Endothelial cell (in vitro differentiated cells): ENCODE measurements around the gene MITF. TPM values are rescaled to one million over a fixed set of nuclear protein-coding genes. Genes with fewer than 3 reads are reported as not detected.
A peak's percentile ranks its signal among the peaks of the same experiment; 100 is the strongest.

Experiments
- DNase-seq: peaks from one replicate; pipeline ENCODE4 v3.0.0; 2021; ENCODE audit warnings: low spot score
- H3K27ac Mint-ChIP-seq: one replicate; pipeline ENCODE4 v1.8.0; 2021; ENCODE audit warnings: mixed read lengths, inconsistent platforms; ENCODE audit not compliant: unreplicated experiment
- H3K27me3 Mint-ChIP-seq: one replicate; pipeline ENCODE4 v1.8.0; 2021; ENCODE audit warnings: mild to moderate bottlenecking, moderate library complexity, mixed read lengths, inconsistent platforms; ENCODE audit not compliant: unreplicated experiment
- H3K36me3 Mint-ChIP-seq: one replicate; pipeline ENCODE4 v1.8.0; 2021; ENCODE audit warnings: mild to moderate bottlenecking, low read depth, mixed read lengths, inconsistent platforms; ENCODE audit not compliant: unreplicated experiment
- H3K4me1 Mint-ChIP-seq: one replicate; pipeline ENCODE4 v1.8.0; 2021; ENCODE audit warnings: mild to moderate bottlenecking, mixed read lengths, inconsistent platforms; ENCODE audit not compliant: unreplicated experiment
- H3K4me3 Mint-ChIP-seq: one replicate; pipeline ENCODE4 v1.8.0; 2021; ENCODE audit warnings: mild to moderate bottlenecking, mixed read lengths, inconsistent platforms; ENCODE audit not compliant: unreplicated experiment
- H3K9me3 Mint-ChIP-seq: one replicate; pipeline ENCODE4 v1.8.0; 2021; ENCODE audit warnings: mixed read lengths, inconsistent platforms; ENCODE audit not compliant: unreplicated experiment
- total RNA-seq: library from RNA; stranded (reverse); fragmentation: NEBNext Ultra II Directional; extraction: Animal tissue kit (Norgen Biotek cat#: 25700); gene quantifications from one replicate; pipeline ENCODE4 v1.2.1, GENCODE V29; 2021; ENCODE audit not compliant: unreplicated experiment
- TF ChIP-seq, protein P1 (sequence below): fragments of 200-600 bp; sonication (generic); IDR thresholded peaks from one replicate; pipeline ENCODE4 v1.5.0; 2021; ENCODE audit warnings: antibody characterized with exemption; ENCODE audit not compliant: unreplicated experiment

The MITF gene
- total RNA-seq, 1 donor from 2014 or later, result 1.7 TPM

DNA sequence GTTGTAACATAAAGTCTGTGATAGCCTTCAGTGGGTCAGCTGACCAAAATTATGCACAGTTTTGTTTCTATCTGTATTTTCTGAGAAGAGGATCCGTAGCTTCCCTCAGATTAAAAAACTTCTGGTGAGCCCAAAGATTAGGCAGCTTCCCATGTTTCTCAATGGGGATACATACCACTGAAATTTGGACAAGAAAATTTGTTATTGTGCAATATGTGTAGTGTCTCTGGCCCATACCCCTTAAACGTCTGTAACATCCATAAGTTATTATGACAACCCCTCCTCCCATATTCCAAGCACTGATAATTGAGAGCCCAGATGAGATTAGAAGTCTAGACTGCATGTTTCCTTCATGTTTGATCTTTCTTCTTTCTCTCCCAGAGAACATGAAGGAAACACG is 1.9 kb upstream of the MITF start:
- TF ChIP-seq, protein P1, sequence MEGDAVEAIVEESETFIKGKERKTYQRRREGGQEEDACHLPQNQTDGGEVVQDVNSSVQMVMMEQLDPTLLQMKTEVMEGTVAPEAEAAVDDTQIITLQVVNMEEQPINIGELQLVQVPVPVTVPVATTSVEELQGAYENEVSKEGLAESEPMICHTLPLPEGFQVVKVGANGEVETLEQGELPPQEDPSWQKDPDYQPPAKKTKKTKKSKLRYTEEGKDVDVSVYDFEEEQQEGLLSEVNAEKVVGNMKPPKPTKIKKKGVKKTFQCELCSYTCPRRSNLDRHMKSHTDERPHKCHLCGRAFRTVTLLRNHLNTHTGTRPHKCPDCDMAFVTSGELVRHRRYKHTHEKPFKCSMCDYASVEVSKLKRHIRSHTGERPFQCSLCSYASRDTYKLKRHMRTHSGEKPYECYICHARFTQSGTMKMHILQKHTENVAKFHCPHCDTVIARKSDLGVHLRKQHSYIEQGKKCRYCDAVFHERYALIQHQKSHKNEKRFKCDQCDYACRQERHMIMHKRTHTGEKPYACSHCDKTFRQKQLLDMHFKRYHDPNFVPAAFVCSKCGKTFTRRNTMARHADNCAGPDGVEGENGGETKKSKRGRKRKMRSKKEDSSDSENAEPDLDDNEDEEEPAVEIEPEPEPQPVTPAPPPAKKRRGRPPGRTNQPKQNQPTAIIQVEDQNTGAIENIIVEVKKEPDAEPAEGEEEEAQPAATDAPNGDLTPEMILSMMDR, result no peak
- Mint-ChIP-seq H3K9me3 (no peaks in the 10 kb centered on the region), H3K27me3 (peaks cover 11% of the 10 kb centered on the region), H3K36me3 (no peaks in the 10 kb centered on the region), H3K4me3 (no peak overlapping the region), H3K4me1 (peaks cover 31% of the 10 kb centered on the region), H3K27ac (no peak overlapping the region)
- no peak for DNase-seq

DNA sequence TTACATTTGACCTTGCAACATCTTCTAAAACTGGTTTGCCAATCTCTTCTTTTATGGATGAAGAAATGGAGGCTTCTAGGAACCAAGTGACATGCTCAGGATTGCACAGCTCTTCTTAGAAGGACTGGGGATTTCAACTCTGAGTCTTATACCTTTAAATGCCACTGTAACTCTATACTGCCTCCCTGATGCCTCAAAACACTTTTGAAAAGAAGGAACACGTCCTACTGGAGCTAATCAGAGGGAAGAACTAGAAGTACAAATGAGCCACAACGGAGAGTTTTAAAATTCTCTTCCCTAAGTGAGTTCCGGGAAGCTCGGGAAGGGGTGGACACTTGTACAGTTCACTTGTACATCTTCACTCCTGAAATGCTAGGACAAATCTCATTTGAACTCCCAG is 949 bp upstream of the MITF start:
- TF ChIP-seq, protein P1, result no peak
- no peak for DNase-seq
- peaks cover 11% of the 10 kb centered on the region for H3K27me3 Mint-ChIP-seq
- H3K36me3 Mint-ChIP-seq, result no peaks in the 10 kb centered on the region
- H3K4me1 Mint-ChIP-seq, result peaks cover 26% of the 10 kb centered on the region
- no peaks in the 10 kb centered on the region for H3K9me3 Mint-ChIP-seq
- H3K4me3 Mint-ChIP-seq, result peak overlapping the region; percentile 93
- H3K27ac Mint-ChIP-seq, result no peak overlapping the region

DNA sequence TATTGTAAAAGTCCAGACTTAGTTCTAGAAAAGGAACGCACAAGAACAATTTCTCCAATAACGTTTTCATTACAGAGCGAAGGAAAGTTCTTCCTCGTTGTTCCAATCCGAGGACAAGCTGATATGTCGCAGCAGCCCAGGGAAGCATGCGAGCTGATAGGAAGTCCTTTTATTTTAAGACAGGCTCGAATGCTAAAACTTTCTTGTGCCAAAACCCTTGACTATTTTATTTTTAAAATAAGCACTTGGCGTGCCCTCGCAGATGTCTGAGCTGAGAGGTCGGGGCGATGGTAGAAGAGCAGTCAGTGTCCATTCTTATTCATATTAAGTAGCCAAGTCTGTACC is 433 bp upstream of the MITF start:
- H3K9me3 Mint-ChIP-seq, result no peaks in the 10 kb centered on the region
- peak overlapping the region; percentile 93 for H3K4me3 Mint-ChIP-seq
- no peaks in the 10 kb centered on the region for H3K36me3 Mint-ChIP-seq
- no peak overlapping the region for H3K27ac Mint-ChIP-seq
- no peak for DNase-seq
- TF ChIP-seq, protein P1, result no peak
- peaks cover 26% of the 10 kb centered on the region for H3K4me1 Mint-ChIP-seq
- peaks cover 11% of the 10 kb centered on the region for H3K27me3 Mint-ChIP-seq

DNA sequence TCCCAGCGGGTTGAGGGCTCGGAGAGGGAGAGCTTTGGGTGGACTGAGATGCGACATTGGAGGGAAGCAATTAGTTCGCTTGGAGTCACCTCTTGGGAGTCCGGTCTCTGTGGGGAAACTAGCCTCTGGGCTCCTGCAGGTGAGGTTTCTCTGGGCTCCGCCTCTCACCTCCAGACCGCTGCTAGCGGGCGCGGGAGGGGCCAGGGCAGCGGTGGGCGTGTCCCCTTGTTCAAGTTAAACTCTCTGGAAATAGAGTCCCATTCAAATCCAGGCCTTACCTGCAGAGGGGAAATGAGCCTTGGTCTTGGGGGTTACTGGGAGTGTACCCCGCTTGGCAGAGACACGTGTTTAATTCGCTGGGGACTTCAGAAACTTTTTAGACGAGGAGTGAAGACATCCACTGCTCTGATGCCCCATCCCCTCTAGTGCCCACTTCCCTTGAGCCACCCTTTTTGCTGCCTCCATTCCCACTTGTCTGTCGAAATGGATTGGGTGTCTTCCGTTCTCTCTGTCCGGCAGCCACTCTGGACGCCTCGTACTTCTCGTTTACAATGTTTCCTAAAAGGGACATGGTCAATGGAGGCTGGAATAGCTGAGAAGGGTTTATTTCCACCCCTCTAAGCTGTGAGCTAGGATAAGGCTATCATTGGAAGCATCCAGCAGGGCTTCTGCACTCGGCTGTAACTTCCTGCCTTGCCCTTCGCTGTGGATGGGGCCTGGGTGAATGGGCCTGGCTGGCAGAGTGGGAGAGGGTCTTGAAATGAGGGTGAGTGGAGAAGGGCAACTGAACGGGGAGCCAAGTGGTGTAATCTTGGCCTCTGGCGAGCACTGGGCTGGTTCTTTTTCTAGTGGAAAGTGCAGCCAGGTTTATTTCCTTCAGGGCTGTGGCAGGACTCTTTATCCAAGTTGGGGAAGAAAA is 1.1 kb downstream of the MITF start:
- Mint-ChIP-seq H3K4me1 (peaks cover 22% of the 10 kb centered on the region), H3K4me3 (peak overlapping the region; percentile 87), H3K27me3 (peaks cover 11% of the 10 kb centered on the region), H3K36me3 (no peaks in the 10 kb centered on the region), H3K27ac (no peak overlapping the region), H3K9me3 (no peaks in the 10 kb centered on the region)
- TF ChIP-seq, protein P1, result no peak
- peak; percentile 8 for DNase-seq

DNA sequence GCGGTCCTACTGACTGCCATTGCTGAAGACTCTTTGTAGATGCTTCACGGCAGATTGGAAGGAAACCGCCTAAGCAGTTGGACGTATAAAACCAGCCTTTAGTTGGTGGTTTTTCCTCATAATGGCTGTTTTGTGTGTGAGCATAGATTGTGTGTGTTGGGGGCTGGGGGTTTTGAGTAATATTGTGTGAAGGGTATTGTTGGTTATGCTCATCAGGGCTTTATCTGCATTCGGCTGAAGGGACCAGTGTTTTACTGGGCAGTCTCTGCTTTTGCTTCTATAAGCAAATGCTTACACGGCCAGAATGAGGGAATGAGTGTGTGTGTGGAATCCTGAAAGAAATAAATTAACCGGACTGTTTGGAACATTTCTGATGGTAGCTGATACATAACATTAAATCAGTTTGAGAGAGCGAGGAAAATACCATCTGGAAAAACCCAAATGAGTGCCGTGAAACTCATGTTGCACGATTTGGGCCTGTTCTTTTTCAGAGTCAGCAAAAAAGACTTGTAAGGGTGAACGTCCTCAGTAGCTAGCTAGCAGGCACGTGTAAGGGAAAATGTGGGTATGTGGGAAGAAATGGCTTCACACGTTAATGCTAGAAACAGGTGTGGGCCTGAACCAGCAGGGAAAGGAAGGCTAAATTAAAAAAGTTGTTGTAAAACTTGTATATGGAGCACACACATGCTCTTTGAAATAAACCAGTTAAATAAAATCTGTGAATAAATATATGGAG is 1.9 kb downstream of the MITF start:
- Mint-ChIP-seq H3K4me1 (peaks cover 22% of the 10 kb centered on the region), H3K27me3 (peaks cover 11% of the 10 kb centered on the region), H3K4me3 (no peak overlapping the region), H3K27ac (no peak overlapping the region), H3K36me3 (no peaks in the 10 kb centered on the region), H3K9me3 (no peaks in the 10 kb centered on the region)
- TF ChIP-seq, protein P1, result no peak
- no peak for DNase-seq
